Calu3 (cell line): Measurements from ENCODE around the gene AFP. TPM values are rescaled to one million over a fixed set of nuclear protein-coding genes. Genes with fewer than 3 reads are reported as not detected.

Experiments used
- BruUV-seq: library from RNA; stranded (reverse); fragments of 400-500 nt; replicated peaks from 2 replicates; lab custom pipeline; 2021; lab: Mats Ljungman, UMichigan
- CTCF ChIA-PET: fragments of 300-600 bp; sonication (Branson Sonifier 250); formaldehyde crosslinking; loops from one replicate; lab custom pipeline; 2022; ENCODE audit warnings: antibody characterized with exemption; lab: Charles Lee
- DNase-seq: peaks from one replicate; pipeline ENCODE4 v3.0.0; 2022
- H3K27ac Mint-ChIP-seq: one replicate; pipeline ENCODE4 v1.8.0; 2022; ENCODE audit warnings: mixed read lengths; ENCODE audit not compliant: unreplicated experiment
- H3K27me3 Mint-ChIP-seq: one replicate; pipeline ENCODE4 v1.8.0; 2022; ENCODE audit warnings: mixed read lengths; ENCODE audit not compliant: unreplicated experiment
- H3K36me3 Mint-ChIP-seq: one replicate; pipeline ENCODE4 v1.8.0; 2022; ENCODE audit warnings: mild to moderate bottlenecking, moderate library complexity, mixed read lengths; ENCODE audit not compliant: insufficient read depth, unreplicated experiment
- H3K4me1 Mint-ChIP-seq: one replicate; pipeline ENCODE4 v1.8.0; 2022; ENCODE audit warnings: mild to moderate bottlenecking, low read depth, mixed read lengths; ENCODE audit not compliant: unreplicated experiment
- H3K4me3 Mint-ChIP-seq: one replicate; pipeline ENCODE4 v1.8.0; 2022; ENCODE audit warnings: mild to moderate bottlenecking, low read depth, moderate library complexity, mixed read lengths; ENCODE audit not compliant: unreplicated experiment
- H3K9me3 Mint-ChIP-seq: one replicate; pipeline ENCODE4 v1.8.0; 2022; ENCODE audit warnings: low read depth, mixed read lengths; ENCODE audit not compliant: unreplicated experiment
- intact Hi-C: fragments of 100-400 bp; cut with micrococcal nuclease; formaldehyde crosslinking; loops from one replicate; pipeline ENCODE4 v1.10.0; 2022; ENCODE audit not compliant: unreplicated experiment
- total RNA-seq: library from RNA; stranded (reverse); gene quantifications from 2 replicates; pipeline ENCODE4 v1.2.3, GENCODE V29; 2022
- TF ChIP-seq, protein P1 (sequence below): fragments of 200-600 bp; IDR thresholded peaks from one replicate; pipeline ENCODE4 v1.8.0; 2022; ENCODE audit warnings: antibody characterized with exemption; ENCODE audit not compliant: unreplicated experiment

Gene AFP
- total RNA-seq, 1 experiment from 2014 or later = not detected

DNA sequence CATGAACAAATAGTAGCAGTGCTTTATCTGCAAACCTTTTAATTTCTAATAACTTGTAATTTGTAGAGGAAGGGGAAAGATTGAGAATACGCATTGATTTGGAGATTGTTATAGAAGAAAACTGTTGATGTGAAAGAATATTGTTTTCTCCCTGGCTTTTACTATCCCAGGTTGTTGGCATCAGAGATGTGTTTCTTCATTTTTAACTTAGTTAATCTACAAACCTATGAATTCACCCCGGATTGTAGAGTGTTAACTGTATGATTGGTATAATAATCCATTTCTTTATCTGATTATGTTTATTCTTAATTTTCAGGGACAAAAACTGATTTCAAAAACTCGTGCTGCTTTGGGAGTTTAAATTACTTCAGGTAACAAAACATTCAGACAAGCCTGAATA lies 18.9 kb downstream of the AFP start:
- no TSS peak for BruUV-seq

DNA sequence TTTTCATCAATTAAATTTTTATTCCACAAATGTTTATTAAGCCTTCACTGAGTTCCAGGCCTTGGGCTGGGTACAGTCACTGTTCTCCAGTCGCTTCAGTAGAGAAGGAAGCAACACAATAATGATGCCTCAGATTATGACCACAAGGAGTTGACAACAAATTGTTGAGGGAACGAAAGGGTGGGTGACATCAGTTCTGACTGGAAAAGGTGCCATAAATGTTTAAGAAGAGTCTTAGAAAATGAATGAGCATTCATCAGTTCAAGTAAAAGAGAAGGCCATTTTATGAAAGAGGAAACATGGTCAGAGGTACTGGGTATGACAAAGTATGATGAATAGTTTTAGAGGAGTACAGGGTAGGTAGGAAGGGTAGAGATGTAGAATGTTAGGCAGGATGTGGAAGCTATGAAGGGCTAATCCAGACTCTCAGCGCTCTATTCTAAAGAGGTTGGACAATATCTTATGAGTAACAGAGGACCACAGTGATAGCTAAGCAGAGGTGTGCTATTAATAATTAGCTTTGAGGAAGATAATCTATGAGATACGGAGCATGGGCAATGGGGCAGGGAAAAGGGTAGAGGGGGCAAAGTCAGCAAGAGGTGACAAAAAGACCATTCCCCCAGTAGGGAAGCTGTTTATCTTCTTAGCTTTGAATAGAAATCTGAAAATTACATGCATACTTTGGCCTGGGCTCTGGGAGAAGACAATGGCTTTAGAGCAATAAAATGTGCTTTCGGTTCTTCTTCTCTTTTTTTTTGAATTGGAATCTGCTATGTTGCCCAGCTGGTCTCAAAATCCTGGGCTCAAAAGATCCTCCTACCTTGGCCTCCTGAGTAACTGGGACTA lies 20.4 kb downstream of the AFP start:
- TF ChIP-seq, protein P1, sequence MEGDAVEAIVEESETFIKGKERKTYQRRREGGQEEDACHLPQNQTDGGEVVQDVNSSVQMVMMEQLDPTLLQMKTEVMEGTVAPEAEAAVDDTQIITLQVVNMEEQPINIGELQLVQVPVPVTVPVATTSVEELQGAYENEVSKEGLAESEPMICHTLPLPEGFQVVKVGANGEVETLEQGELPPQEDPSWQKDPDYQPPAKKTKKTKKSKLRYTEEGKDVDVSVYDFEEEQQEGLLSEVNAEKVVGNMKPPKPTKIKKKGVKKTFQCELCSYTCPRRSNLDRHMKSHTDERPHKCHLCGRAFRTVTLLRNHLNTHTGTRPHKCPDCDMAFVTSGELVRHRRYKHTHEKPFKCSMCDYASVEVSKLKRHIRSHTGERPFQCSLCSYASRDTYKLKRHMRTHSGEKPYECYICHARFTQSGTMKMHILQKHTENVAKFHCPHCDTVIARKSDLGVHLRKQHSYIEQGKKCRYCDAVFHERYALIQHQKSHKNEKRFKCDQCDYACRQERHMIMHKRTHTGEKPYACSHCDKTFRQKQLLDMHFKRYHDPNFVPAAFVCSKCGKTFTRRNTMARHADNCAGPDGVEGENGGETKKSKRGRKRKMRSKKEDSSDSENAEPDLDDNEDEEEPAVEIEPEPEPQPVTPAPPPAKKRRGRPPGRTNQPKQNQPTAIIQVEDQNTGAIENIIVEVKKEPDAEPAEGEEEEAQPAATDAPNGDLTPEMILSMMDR = no peak
- Mint-ChIP-seq H3K36me3 (no peaks in the 10 kb centered on the region), H3K9me3 (no peaks in the 10 kb centered on the region), H3K4me1 (peaks cover 8% of the 10 kb centered on the region), H3K4me3 (no peak overlapping the region), H3K27me3 (no peaks in the 10 kb centered on the region), H3K27ac (no peak overlapping the region)
- no TSS peak for BruUV-seq
- no peak for DNase-seq
- intact Hi-C loops = no loop called here
- CTCF ChIA-PET = no interaction called here

More for the DNA sequence above, 18.9 kb downstream of the AFP start:
- peaks cover 13% of the 10 kb centered on the region for H3K4me1 Mint-ChIP-seq
- no peaks in the 10 kb centered on the region for H3K9me3 Mint-ChIP-seq
- no peak overlapping the region for H3K4me3 Mint-ChIP-seq
- TF ChIP-seq, protein P1 = no peak
- intact Hi-C loops = no loop called here
- no peak overlapping the region for H3K27ac Mint-ChIP-seq
- CTCF ChIA-PET = no interaction called here
- no peak for DNase-seq
- no peaks in the 10 kb centered on the region for H3K27me3 Mint-ChIP-seq
- H3K36me3 Mint-ChIP-seq = no peaks in the 10 kb centered on the region

DNA sequence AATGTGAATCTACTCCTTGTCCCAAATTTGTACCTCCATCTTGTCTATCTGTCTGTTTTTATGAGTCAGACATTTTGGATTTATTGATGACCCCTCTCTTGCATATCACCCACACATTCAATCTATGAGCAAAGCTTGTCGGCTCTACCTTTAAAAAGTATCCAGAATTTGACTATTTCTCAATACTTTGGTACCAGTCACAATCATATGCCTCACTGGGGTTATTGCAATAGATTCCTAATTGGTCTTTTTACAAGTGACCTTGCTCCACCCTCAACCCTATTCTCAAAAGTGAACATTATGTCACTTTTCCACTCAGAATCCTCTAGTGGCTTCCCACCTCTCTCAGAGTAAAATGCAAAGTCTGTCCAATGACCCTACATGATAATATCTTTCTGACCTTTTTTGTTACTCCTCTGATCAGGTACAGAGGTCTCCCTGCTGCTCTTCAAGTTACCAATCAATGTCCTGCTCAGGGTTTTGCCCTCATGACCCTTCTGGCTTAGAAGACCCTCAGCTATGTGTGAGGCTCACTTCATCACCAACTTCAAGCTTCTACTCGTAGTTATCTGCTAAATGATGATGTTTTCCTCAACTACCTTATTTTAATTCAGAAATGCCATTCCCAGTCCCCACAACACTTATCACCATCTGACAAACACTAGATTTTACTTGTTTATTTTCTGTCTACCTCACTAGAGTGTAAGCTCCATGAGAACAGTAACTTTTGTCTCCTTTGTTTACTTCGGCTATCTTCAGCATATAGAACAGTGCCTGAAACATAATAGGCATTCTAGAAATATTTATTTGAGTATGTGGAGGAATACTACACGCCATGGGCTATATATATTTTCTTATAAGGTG lies 22.4 kb downstream of the AFP start:
- TF ChIP-seq, protein P1 = no peak
- no peak for DNase-seq
- BruUV-seq = no TSS peak
- Mint-ChIP-seq H3K9me3 (no peaks in the 10 kb centered on the region), H3K27me3 (no peaks in the 10 kb centered on the region), H3K36me3 (no peaks in the 10 kb centered on the region), H3K27ac (no peak overlapping the region), H3K4me3 (no peak overlapping the region), H3K4me1 (peaks cover 2% of the 10 kb centered on the region)
- CTCF ChIA-PET = interaction anchor here (0.6 to 0.7 kb wide), 2 partner anchors 68 to 1645 kb away, joined by 4 to 6 read pairs; no protein-coding TSS in a partner anchor
- intact Hi-C loops = no loop called here

DNA sequence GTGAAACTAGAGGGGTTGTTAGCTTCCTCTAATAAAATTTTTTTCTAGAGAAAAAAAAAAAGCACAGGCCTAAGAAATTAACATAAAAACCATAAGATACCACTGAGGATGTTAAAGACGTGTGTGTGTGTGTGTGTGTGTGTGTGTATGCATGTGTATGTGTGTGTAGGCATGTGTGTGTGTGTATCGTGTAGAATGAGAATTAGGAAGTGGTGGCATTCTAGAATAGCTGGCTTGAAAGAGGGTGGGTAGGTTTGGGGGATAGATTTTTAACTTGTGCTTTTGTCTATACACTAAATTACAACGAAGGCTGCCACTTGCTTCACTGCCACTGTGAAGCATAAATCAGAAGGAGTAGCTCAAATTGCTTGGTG lies 23.0 kb downstream of the AFP start:
- intact Hi-C loops = no loop called here
- H3K27ac Mint-ChIP-seq = no peak overlapping the region
- no peaks in the 10 kb centered on the region for H3K4me1 Mint-ChIP-seq
- DNase-seq = no peak
- TF ChIP-seq, protein P1 = no peak
- H3K36me3 Mint-ChIP-seq = no peaks in the 10 kb centered on the region
- H3K9me3 Mint-ChIP-seq = no peaks in the 10 kb centered on the region
- H3K4me3 Mint-ChIP-seq = no peak overlapping the region
- BruUV-seq = no TSS peak
- CTCF ChIA-PET = interaction anchor here (0.6 to 0.7 kb wide), 2 partner anchors 67 to 1644 kb away, joined by 4 to 6 read pairs; no protein-coding TSS in a partner anchor
- no peaks in the 10 kb centered on the region for H3K27me3 Mint-ChIP-seq
